ENCODE measurements around the gene ARHGAP44. TPM values are rescaled to one million over a fixed set of nuclear protein-coding genes. Genes with fewer than 3 reads are reported as not detected.

Gene ARHGAP44
- total and polyA plus RNA-seq, 8 donors, result 2.8 to 239 (median 7.4) TPM

DNA sequence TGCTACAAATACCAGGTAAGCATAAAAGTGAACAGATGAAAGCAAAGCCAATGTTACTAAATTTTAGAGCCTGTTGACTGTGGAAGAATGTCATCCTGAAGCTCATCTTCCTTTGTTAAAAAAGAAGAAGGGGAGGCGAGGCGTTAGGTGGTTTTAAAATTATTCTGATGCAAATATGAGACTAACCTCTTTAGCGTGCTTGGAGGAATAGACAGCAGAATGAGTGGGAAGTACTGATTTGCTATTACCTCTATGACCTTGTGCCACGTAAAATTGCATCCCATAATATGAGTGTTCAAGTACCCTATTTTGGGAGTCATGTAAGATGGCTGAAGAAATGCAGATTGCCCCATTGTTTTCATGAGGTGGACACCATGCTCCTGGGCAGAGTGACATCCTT lies 132.8 kb downstream of the ARHGAP44 start:
- TF ChIP-seq POLR2A (IDR thresholded peaks at IDR 0.05) (no peak), CTCF (IDR thresholded peaks at IDR 0.05) (no peak)
- WGBS, 5 donors, result 85 to 95% (median 92%) methylated on average over 4 of the region's 4 CpGs
- peaks cover 0 to 24% (median 20%) of the 10 kb centered on the region in 4 donors for H3K36me3 ChIP-seq
- H3K27me3 ChIP-seq, result no peaks in the 10 kb centered on the region
- H3K27ac ChIP-seq, result no peak overlapping the region
- no peak overlapping the region for H3K4me3 ChIP-seq
- H3K4me1 ChIP-seq, result no peaks in the 10 kb centered on the region
- H3K9me3 ChIP-seq, result no peaks in the 10 kb centered on the region
- DNase-seq, result no peak
- intact Hi-C loops (cut with DNase I; ENCODE audit: low total_unique reads), result no loop called here

DNA sequence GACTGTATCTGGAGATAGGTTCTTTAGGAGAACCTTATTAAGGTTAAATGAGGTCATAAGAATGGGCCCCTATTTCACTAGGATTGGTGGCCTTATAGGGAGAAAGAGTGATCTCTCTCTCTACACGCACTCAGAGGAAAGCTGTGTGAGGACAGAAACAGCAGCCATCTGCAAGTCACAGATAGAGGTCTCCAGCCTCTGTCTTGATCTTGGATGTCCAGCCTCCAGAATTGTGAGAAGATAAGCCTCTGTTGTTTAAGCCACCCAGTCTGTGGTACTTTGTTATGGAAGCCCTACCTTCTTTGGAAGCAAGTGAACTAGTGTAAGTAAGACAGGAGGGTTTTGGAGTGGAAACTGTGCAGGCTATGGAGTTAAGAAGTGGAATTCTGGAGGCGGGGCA lies 135.3 kb downstream of the ARHGAP44 start:
- no peak for TF ChIP-seq POLR2AphosphoS5 (IDR thresholded peaks at IDR 0.05)
- no peak for TF ChIP-seq EP300 (IDR thresholded peaks at IDR 0.05)
- TF ChIP-seq CTCF (IDR thresholded peaks at IDR 0.05), result no peak
- no peak for TF ChIP-seq POLR2A (IDR thresholded peaks at IDR 0.05)
- H3K27me3 ChIP-seq, result no peaks in the 10 kb centered on the region
- no peak overlapping the region for H3K27ac ChIP-seq
- intact Hi-C loops (cut with DNase I; ENCODE audit: low total_unique reads), result no loop called here
- WGBS, 5 donors, result 94 to 97% (median 96%) methylated on average over 2 of the region's 2 CpGs
- no peaks in the 10 kb centered on the region for H3K4me1 ChIP-seq
- peaks cover 0 to 20% (median 8%) of the 10 kb centered on the region in 4 donors for H3K36me3 ChIP-seq
- no peak overlapping the region for H3K4me3 ChIP-seq
- DNase-seq, result no peak
- H3K9me3 ChIP-seq, result no peaks in the 10 kb centered on the region

DNA sequence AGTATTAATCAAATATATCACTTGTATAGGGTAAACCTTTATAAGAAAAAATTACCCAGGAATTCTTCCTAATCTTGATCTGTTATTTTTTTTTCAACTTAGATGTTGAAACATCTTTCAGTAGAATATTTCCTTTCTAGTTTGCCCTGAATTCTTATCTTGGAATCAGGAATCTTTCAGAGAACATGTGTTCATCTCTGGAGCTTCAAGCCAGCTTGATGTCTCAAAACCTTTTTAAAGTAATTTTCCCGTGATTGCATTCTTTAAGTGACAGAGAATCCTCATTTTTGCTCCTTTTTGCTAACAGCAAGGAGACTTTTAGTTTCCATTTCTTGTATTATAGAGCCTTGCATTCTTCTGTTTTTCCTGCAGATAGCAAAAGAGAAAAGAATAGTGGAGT lies 137.7 kb downstream of the ARHGAP44 start:
- 52 to 83% (median 66%) methylated on average over 1 of the region's 1 CpG for WGBS, 5 donors
- TF ChIP-seq EP300 (IDR thresholded peaks at IDR 0.05) (no peak), POLR2A (IDR thresholded peaks at IDR 0.05) (no peak), CTCF (IDR thresholded peaks at IDR 0.05) (no peak), POLR2AphosphoS5 (IDR thresholded peaks at IDR 0.05) (no peak)
- no peaks in the 10 kb centered on the region for H3K4me1 ChIP-seq
- peaks cover 0 to 20% (median 6%) of the 10 kb centered on the region in 4 donors for H3K36me3 ChIP-seq
- no peak for DNase-seq
- no peaks in the 10 kb centered on the region for H3K27me3 ChIP-seq
- H3K9me3 ChIP-seq, result no peaks in the 10 kb centered on the region
- H3K4me3 ChIP-seq, result no peak overlapping the region
- H3K27ac ChIP-seq, result peak overlapping the region in 1 of 5 donors; percentile 14
- intact Hi-C loops (cut with DNase I; ENCODE audit: low total_unique reads), result no loop called here

GRCh38 chr17:12927541-12928425 lies 138.5 kb downstream of the ARHGAP44 start:
- intact Hi-C loops (cut with DNase I; ENCODE audit: low total_unique reads), result no loop called here

More at GRCh38 chr17:12927541-12928425, 138.5 kb downstream of the ARHGAP44 start:
- Histone ChIP-seq H3K9me3 (no peaks in the 10 kb centered on the region), H3K4me3 (no peak overlapping the region), H3K27ac (peak overlapping the region in 1 of 5 donors; percentile 14), H3K27me3 (no peaks in the 10 kb centered on the region), H3K36me3 (peaks cover 0 to 20% (median 3%) of the 10 kb centered on the region in 4 donors), H3K4me1 (no peaks in the 10 kb centered on the region)
- DNase-seq, result peak in 1 of 2 donors; percentile 36
- TF ChIP-seq POLR2AphosphoS5 (IDR thresholded peaks at IDR 0.05), result no peak
- TF ChIP-seq CTCF (IDR thresholded peaks at IDR 0.05), result no peak
- TF ChIP-seq EP300 (IDR thresholded peaks at IDR 0.05), result no peak
- TF ChIP-seq POLR2A (IDR thresholded peaks at IDR 0.05), result no peak
- 44 to 63% (median 57%) methylated on average over 5 of the region's 5 CpGs for WGBS, 5 donors

All from stomach (tissue), 9 donors.